OCI-LY7 (cell line): ENCODE results near the gene SP110.

Experiments
- EZH2phosphoT487 ChIP-seq: fragments of 200-600 bp; sonication (generic); IDR thresholded peaks from 2 replicates; pipeline ENCODE4 v1.6.1; 2018; ENCODE audit warnings: low read depth, borderline replicate concordance, mild to moderate bottlenecking, mixed run types, antibody characterized with exemption, low read length, moderate library complexity, mixed read lengths
- TF ChIP-seq, protein P1 (sequence below): fragments of 200-600 bp; sonication (generic); conservative IDR thresholded peaks from 2 replicates; pipeline ENCODE4 v1.5.1; 2014; ENCODE audit warnings: mild to moderate bottlenecking, antibody characterized with exemption, low read length, moderate library complexity, mixed read lengths

DNA sequence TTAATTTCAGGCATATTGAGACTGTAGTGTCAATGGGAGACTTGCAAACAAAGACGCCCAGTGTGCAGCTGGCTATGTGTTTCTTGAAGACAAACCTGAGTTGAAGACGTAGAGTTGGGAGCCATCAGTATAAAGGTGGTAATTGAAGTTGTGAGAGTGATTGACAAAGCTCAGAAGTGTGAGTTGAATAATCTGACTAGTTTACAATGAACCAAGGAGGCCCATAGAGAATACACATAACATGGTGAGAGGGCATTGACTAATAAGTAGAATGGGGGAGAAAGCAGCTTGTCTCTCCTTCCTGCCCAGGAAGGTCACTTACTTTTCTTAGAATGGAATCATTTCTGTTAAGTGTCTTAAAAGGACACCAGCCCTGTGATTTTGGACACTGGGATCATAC lies 14.1 kb downstream of the SP110 start:
- TF ChIP-seq, protein P1, sequence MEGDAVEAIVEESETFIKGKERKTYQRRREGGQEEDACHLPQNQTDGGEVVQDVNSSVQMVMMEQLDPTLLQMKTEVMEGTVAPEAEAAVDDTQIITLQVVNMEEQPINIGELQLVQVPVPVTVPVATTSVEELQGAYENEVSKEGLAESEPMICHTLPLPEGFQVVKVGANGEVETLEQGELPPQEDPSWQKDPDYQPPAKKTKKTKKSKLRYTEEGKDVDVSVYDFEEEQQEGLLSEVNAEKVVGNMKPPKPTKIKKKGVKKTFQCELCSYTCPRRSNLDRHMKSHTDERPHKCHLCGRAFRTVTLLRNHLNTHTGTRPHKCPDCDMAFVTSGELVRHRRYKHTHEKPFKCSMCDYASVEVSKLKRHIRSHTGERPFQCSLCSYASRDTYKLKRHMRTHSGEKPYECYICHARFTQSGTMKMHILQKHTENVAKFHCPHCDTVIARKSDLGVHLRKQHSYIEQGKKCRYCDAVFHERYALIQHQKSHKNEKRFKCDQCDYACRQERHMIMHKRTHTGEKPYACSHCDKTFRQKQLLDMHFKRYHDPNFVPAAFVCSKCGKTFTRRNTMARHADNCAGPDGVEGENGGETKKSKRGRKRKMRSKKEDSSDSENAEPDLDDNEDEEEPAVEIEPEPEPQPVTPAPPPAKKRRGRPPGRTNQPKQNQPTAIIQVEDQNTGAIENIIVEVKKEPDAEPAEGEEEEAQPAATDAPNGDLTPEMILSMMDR = no peak
- no peak for TF ChIP-seq EZH2phosphoT487
